Breast epithelium (tissue), 4 donors: Measurements from ENCODE around the gene MBD3L1. TPM values are rescaled to one million over a fixed set of nuclear protein-coding genes. Genes with fewer than 3 reads are reported as not detected.

ENCODE experiments used
- DNase-seq, 2 donors: peaks; one replicate each; pipeline ENCODE4 v3.0.0-alpha.2; 2019; ENCODE audit warnings: low spot score in 2 of 2
- H3K27ac ChIP-seq, 2 donors: fragments of 200-600 bp; sonication (generic) in 1 of 2; one replicate each; pipeline ENCODE4 v1.5.1; 2016 to 2019; ENCODE audit warnings: mild to moderate bottlenecking in 1 of 2
- H3K27me3 ChIP-seq, 2 donors: fragments of 200-600 bp; sonication (generic) in 1 of 2; one replicate each; pipeline versions ENCODE4 v1.5.1 to v1.6.0; 2017 to 2019; ENCODE audit warnings: control low read depth in 1 of 2, mild to moderate bottlenecking in 1 of 2
- H3K36me3 ChIP-seq: fragments of 200-600 bp; one replicate; pipeline ENCODE4 v1.5.1; 2019
- H3K4me1 ChIP-seq, 2 donors: fragments of 200-600 bp; sonication (generic); one replicate each; pipeline ENCODE4 v1.5.1; 2016 to 2019; ENCODE audit warnings: control low read depth in 1 of 2
- H3K4me3 ChIP-seq, 3 donors: fragments of 200-600 bp; sonication (generic); 1 replicate in 2 of 3; 2 replicates in 1 of 3; pipeline ENCODE4 v1.5.1; 2016 to 2019; ENCODE audit warnings: mild to moderate bottlenecking in 3 of 3, moderate library complexity in 2 of 3
- H3K9me3 ChIP-seq, 2 donors: fragments of 200-600 bp; sonication (generic) in 1 of 2; one replicate each; pipeline ENCODE4 v1.5.1; 2016 to 2019; ENCODE audit warnings: control low read depth in 1 of 2
- CTCF ChIP-seq, 3 donors: fragments of 450-650 bp; IDR thresholded peaks; one replicate each; pipeline ENCODE4 v1.5.1; 2016 to 2017; ENCODE audit warnings: antibody characterized with exemption in 3 of 3, mild to moderate bottlenecking in 3 of 3, moderate library complexity in 3 of 3
- POLR2A ChIP-seq: fragments of 450-650 bp; IDR thresholded peaks from one replicate; pipeline ENCODE4 v1.6.1; 2016; ENCODE audit warnings: antibody characterized with exemption, mild to moderate bottlenecking, moderate library complexity
- POLR2AphosphoS5 ChIP-seq, 3 donors: sonication (generic); formaldehyde crosslinking; IDR thresholded peaks; one replicate each; pipeline ENCODE4 v1.6.1; 2017; ENCODE audit warnings: antibody characterized with exemption in 3 of 3
- intact Hi-C: fragments of 100-400 bp; cut with DNase I; formaldehyde crosslinking; loops from one replicate; pipeline ENCODE4 v1.15.1; 2023; ENCODE audit warnings: low total_unique reads
- total RNA-seq, 3 donors: library from RNA; depleted of rRNA; stranded (reverse); fragments of >200 nt; gene quantifications; one replicate each; pipeline ENCODE4 v1.1.0, GENCODE V29; 2016

MBD3L1 gene
- total RNA-seq, 3 donors from 2014 or later, result not detected

- peaks cover 5 to 17% of the 10 kb centered on the region in 2 donors for H3K9me3 ChIP-seq
- H3K36me3 ChIP-seq, result no peaks in the 10 kb centered on the region
- H3K4me3 ChIP-seq, result no peak overlapping the region
- no peak for DNase-seq
- intact Hi-C loops, result no loop called here
- TF ChIP-seq POLR2A, result no peak
- no peak for TF ChIP-seq CTCF (IDR thresholded peaks at IDR 0.05)
- TF ChIP-seq POLR2AphosphoS5 (IDR thresholded peaks at IDR 0.05), result no peak
- H3K27me3 ChIP-seq, result no peaks in the 10 kb centered on the region
- no peak overlapping the region for H3K27ac ChIP-seq
- no peaks in the 10 kb centered on the region for H3K4me1 ChIP-seq
These were observed 45.9 kb downstream of the MBD3L1 start for GRCh38 chr19:8877854-8878705.

- DNase-seq, result no peak
- intact Hi-C loops, result loop anchor here (1.0 kb wide), 1 partner anchor 23 kb away; no protein-coding TSS in a partner anchor
- TF ChIP-seq CTCF (IDR thresholded peaks at IDR 0.05), result no peak
- no peak for TF ChIP-seq POLR2A
- no peak for TF ChIP-seq POLR2AphosphoS5 (IDR thresholded peaks at IDR 0.05)
- no peaks in the 10 kb centered on the region for H3K27me3 ChIP-seq
- no peak overlapping the region for H3K4me3 ChIP-seq
- H3K36me3 ChIP-seq, result no peaks in the 10 kb centered on the region
- H3K27ac ChIP-seq, result no peak overlapping the region
- no peaks in the 10 kb centered on the region for H3K4me1 ChIP-seq
- peaks cover 4 to 12% of the 10 kb centered on the region in 2 donors for H3K9me3 ChIP-seq
These were observed 48.8 kb downstream of the MBD3L1 start for GRCh38 chr19:8880868-8881488.

GRCh38 chr19:8881512-8881911, 49.3 kb downstream of the MBD3L1 start:
- Histone ChIP-seq H3K4me1 (no peaks in the 10 kb centered on the region), H3K27me3 (no peaks in the 10 kb centered on the region), H3K36me3 (no peaks in the 10 kb centered on the region), H3K9me3 (peaks cover 4 to 12% of the 10 kb centered on the region in 2 donors), H3K27ac (no peak overlapping the region), H3K4me3 (no peak overlapping the region)
- intact Hi-C loops, result loop anchor here (1.0 kb wide), 1 partner anchor 23 kb away; no protein-coding TSS in a partner anchor
- TF ChIP-seq CTCF (IDR thresholded peaks at IDR 0.05) (no peak), POLR2AphosphoS5 (IDR thresholded peaks at IDR 0.05) (no peak), POLR2A (no peak)
- DNase-seq, result no peak

GRCh38 chr19:8884416-8884815, 52.2 kb downstream of the MBD3L1 start:
- no peak overlapping the region for H3K27ac ChIP-seq
- H3K4me3 ChIP-seq, result no peak overlapping the region
- H3K27me3 ChIP-seq, result peaks cover 0 to 4% of the 10 kb centered on the region in 2 donors
- H3K4me1 ChIP-seq, result no peaks in the 10 kb centered on the region
- no peaks in the 10 kb centered on the region for H3K36me3 ChIP-seq
- DNase-seq, result no peak
- intact Hi-C loops, result no loop called here
- TF ChIP-seq CTCF (IDR thresholded peaks at IDR 0.05), result no peak
- TF ChIP-seq POLR2AphosphoS5 (IDR thresholded peaks at IDR 0.05), result no peak
- TF ChIP-seq POLR2A, result no peak
- peaks cover 4 to 12% of the 10 kb centered on the region in 2 donors for H3K9me3 ChIP-seq

GRCh38 chr19:8887364-8887763, 55.2 kb downstream of the MBD3L1 start:
- peaks cover 0 to 4% of the 10 kb centered on the region in 2 donors for H3K27me3 ChIP-seq
- TF ChIP-seq POLR2AphosphoS5 (IDR thresholded peaks at IDR 0.05) (no peak), POLR2A (no peak), CTCF (IDR thresholded peaks at IDR 0.05) (no peak)
- no peaks in the 10 kb centered on the region for H3K36me3 ChIP-seq
- DNase-seq, result no peak
- intact Hi-C loops, result no loop called here
- no peaks in the 10 kb centered on the region for H3K9me3 ChIP-seq
- H3K4me1 ChIP-seq, result no peaks in the 10 kb centered on the region
- H3K27ac ChIP-seq, result no peak overlapping the region
- H3K4me3 ChIP-seq, result no peak overlapping the region
